Stomach smooth muscle (tissue), 2 donors: ENCODE results near the gene DDIAS.
"Not testable (repeated sequence)": the region's sequence is repeated elsewhere in the genome, so short reads cannot be mapped to it uniquely, and the experiment has no call there.

ENCODE experiments used
- H3K27ac ChIP-seq: one replicate; pipeline ENCODE4 v1.7.0; 2013; ENCODE audit warnings: mild to moderate bottlenecking, low read length, inconsistent platforms
- H3K27me3 ChIP-seq, 2 donors: one replicate each; pipeline ENCODE4 v1.7.0; 2013; ENCODE audit warnings: low read length in 2 of 2; ENCODE audit not compliant: insufficient read depth in 2 of 2, control insufficient read depth in 1 of 2
- H3K36me3 ChIP-seq, 2 donors: one replicate each; pipeline ENCODE4 v1.7.0; 2013; ENCODE audit warnings: low read length in 2 of 2; ENCODE audit not compliant: control insufficient read depth in 2 of 2, insufficient read depth in 2 of 2
- H3K4me1 ChIP-seq: one replicate; pipeline ENCODE4 v1.7.0; 2013; ENCODE audit warnings: low read length; ENCODE audit not compliant: control insufficient read depth, insufficient read depth
- H3K4me3 ChIP-seq, 2 donors: one replicate each; pipeline ENCODE4 v1.7.0; 2013; ENCODE audit warnings: low read length in 2 of 2
- H3K9ac ChIP-seq, 2 donors: one replicate each; pipeline ENCODE4 v1.7.0; 2013; ENCODE audit warnings: low read length in 2 of 2, mild to moderate bottlenecking in 1 of 2
- H3K9me3 ChIP-seq, 2 donors: one replicate each; pipeline ENCODE4 v1.7.0; 2013; ENCODE audit warnings: low read length in 2 of 2; ENCODE audit not compliant: control insufficient read depth in 2 of 2
- donor health status: healthy.
- donor health status: Pancreatic carcinoma.

The DDIAS gene

GRCh38 chr11:82971519-82971946 lies 70.0 kb downstream of the DDIAS start:
- H3K9me3 ChIP-seq, H3K27ac ChIP-seq, H3K36me3 ChIP-seq, H3K4me3 ChIP-seq, H3K9ac ChIP-seq, H3K27me3 ChIP-seq, H3K4me1 ChIP-seq: not testable (repeated sequence)

GRCh38 chr11:82972103-82972502 lies 70.6 kb downstream of the DDIAS start:
- H3K4me3 ChIP-seq: no peak overlapping the region
- no peaks in the 10 kb centered on the region for H3K36me3 ChIP-seq
- H3K4me1 ChIP-seq: no peaks in the 10 kb centered on the region
- no peak overlapping the region for H3K9ac ChIP-seq
- H3K9me3 ChIP-seq: no peaks in the 10 kb centered on the region
- no peak overlapping the region for H3K27ac ChIP-seq
- H3K27me3 ChIP-seq: no peaks in the 10 kb centered on the region

GRCh38 chr11:82974135-82974534 lies 72.6 kb downstream of the DDIAS start:
- Histone ChIP-seq H3K4me1 (no peaks in the 10 kb centered on the region), H3K4me3 (no peak overlapping the region), H3K9ac (no peak overlapping the region), H3K9me3 (no peaks in the 10 kb centered on the region), H3K36me3 (no peaks in the 10 kb centered on the region), H3K27ac (no peak overlapping the region), H3K27me3 (no peaks in the 10 kb centered on the region)

- Histone ChIP-seq H3K4me1 (no peaks in the 10 kb centered on the region), H3K27me3 (no peaks in the 10 kb centered on the region), H3K27ac (no peak overlapping the region), H3K9me3 (no peaks in the 10 kb centered on the region), H3K36me3 (no peaks in the 10 kb centered on the region), H3K4me3 (no peak overlapping the region), H3K9ac (no peak overlapping the region)
Observed at GRCh38 chr11:82974851-82975250, 73.3 kb downstream of the DDIAS start.

- H3K4me1 ChIP-seq: no peaks in the 10 kb centered on the region
- no peaks in the 10 kb centered on the region for H3K27me3 ChIP-seq
- no peak overlapping the region for H3K4me3 ChIP-seq
- no peaks in the 10 kb centered on the region for H3K36me3 ChIP-seq
- no peaks in the 10 kb centered on the region for H3K9me3 ChIP-seq
- no peak overlapping the region for H3K27ac ChIP-seq
- H3K9ac ChIP-seq: no peak overlapping the region
Observed at GRCh38 chr11:82975882-82976281, 74.3 kb downstream of the DDIAS start.

- no peaks in the 10 kb centered on the region for H3K27me3 ChIP-seq
- H3K27ac ChIP-seq: no peak overlapping the region
- no peak overlapping the region for H3K9ac ChIP-seq
- H3K36me3 ChIP-seq: peaks cover 4 to 6% of the 10 kb centered on the region in 2 donors
- H3K4me3 ChIP-seq: no peak overlapping the region
- no peaks in the 10 kb centered on the region for H3K9me3 ChIP-seq
- no peaks in the 10 kb centered on the region for H3K4me1 ChIP-seq
Observed at GRCh38 chr11:82976786-82977185, 75.2 kb downstream of the DDIAS start.

GRCh38 chr11:82978422-82979099 lies 77.0 kb downstream of the DDIAS start:
- Histone ChIP-seq H3K4me3 (no peak overlapping the region), H3K36me3 (peaks cover 7 to 10% of the 10 kb centered on the region in 2 donors), H3K9me3 (no peaks in the 10 kb centered on the region), H3K4me1 (no peaks in the 10 kb centered on the region), H3K27ac (no peak overlapping the region), H3K9ac (no peak overlapping the region), H3K27me3 (no peaks in the 10 kb centered on the region)

GRCh38 chr11:82979824-82980223 lies 78.3 kb downstream of the DDIAS start:
- no peaks in the 10 kb centered on the region for H3K9me3 ChIP-seq
- H3K27me3 ChIP-seq: no peaks in the 10 kb centered on the region
- H3K36me3 ChIP-seq: peaks cover 10 to 13% of the 10 kb centered on the region in 2 donors
- H3K9ac ChIP-seq: no peak overlapping the region
- H3K27ac ChIP-seq: no peak overlapping the region
- no peaks in the 10 kb centered on the region for H3K4me1 ChIP-seq
- no peak overlapping the region for H3K4me3 ChIP-seq

GRCh38 chr11:82980292-82980691 lies 78.8 kb downstream of the DDIAS start:
- H3K27me3 ChIP-seq: no peaks in the 10 kb centered on the region
- H3K36me3 ChIP-seq: peaks cover 10 to 13% of the 10 kb centered on the region in 2 donors
- H3K4me3 ChIP-seq: no peak overlapping the region
- H3K9ac ChIP-seq: no peak overlapping the region
- H3K4me1 ChIP-seq: no peaks in the 10 kb centered on the region
- H3K27ac ChIP-seq: no peak overlapping the region
- H3K9me3 ChIP-seq: no peaks in the 10 kb centered on the region

GRCh38 chr11:82980947-82981346 lies 79.4 kb downstream of the DDIAS start:
- no peaks in the 10 kb centered on the region for H3K9me3 ChIP-seq
- no peaks in the 10 kb centered on the region for H3K4me1 ChIP-seq
- H3K27ac ChIP-seq: no peak overlapping the region
- peaks cover 13 to 14% of the 10 kb centered on the region in 2 donors for H3K36me3 ChIP-seq
- H3K27me3 ChIP-seq: no peaks in the 10 kb centered on the region
- H3K9ac ChIP-seq: no peak overlapping the region
- no peak overlapping the region for H3K4me3 ChIP-seq

- peaks cover 14 to 17% of the 10 kb centered on the region in 2 donors for H3K36me3 ChIP-seq
Observed at GRCh38 chr11:82981852-82982251, 80.3 kb downstream of the DDIAS start.

More at GRCh38 chr11:82981852-82982251, 80.3 kb downstream of the DDIAS start:
- H3K9ac ChIP-seq: no peak overlapping the region
- no peak overlapping the region for H3K4me3 ChIP-seq
- no peaks in the 10 kb centered on the region for H3K27me3 ChIP-seq
- H3K27ac ChIP-seq: no peak overlapping the region
- H3K4me1 ChIP-seq: no peaks in the 10 kb centered on the region
- H3K9me3 ChIP-seq: no peaks in the 10 kb centered on the region
